Neuronal stem cell (in vitro differentiated cells): Measurements from ENCODE around the gene ELOVL2.

Experiments
- DNase-seq: peaks from one replicate; pipeline ENCODE4 v3.0.0-alpha.2; 2013; ENCODE audit warnings: low spot score
- H2AFZ ChIP-seq: one replicate; pipeline ENCODE4 v1.6.1; 2013; ENCODE audit warnings: mild to moderate bottlenecking, low read length, inconsistent platforms
- H2AK5ac ChIP-seq: 2 replicates; pipeline ENCODE4 v1.6.1; 2013; ENCODE audit warnings: low read depth, mild to moderate bottlenecking, inconsistent platforms, low read length, moderate library complexity, mixed read lengths
- H2BK120ac ChIP-seq: 2 replicates; pipeline ENCODE4 v1.6.1; 2013; ENCODE audit warnings: low read depth, mild to moderate bottlenecking, inconsistent platforms, low read length, moderate library complexity, mixed read lengths
- H2BK12ac ChIP-seq: one replicate; pipeline ENCODE4 v1.6.1; 2013; ENCODE audit warnings: low read length, inconsistent platforms
- H2BK15ac ChIP-seq: 2 replicates; pipeline ENCODE4 v1.6.1; 2013; ENCODE audit warnings: mild to moderate bottlenecking, low read length, inconsistent platforms, mixed read lengths
- H2BK5ac ChIP-seq: one replicate; pipeline ENCODE4 v1.6.1; 2013; ENCODE audit warnings: inconsistent platforms, mild to moderate bottlenecking, low read length, moderate library complexity
- H3K14ac ChIP-seq: one replicate; pipeline ENCODE4 v1.6.1; 2013; ENCODE audit warnings: low read length, inconsistent platforms
- H3K18ac ChIP-seq: 2 replicates; pipeline ENCODE4 v1.6.1; 2013; ENCODE audit warnings: low read length, inconsistent platforms
- H3K23ac ChIP-seq: 2 replicates; pipeline ENCODE4 v1.6.1; 2013; ENCODE audit warnings: low read depth, mild to moderate bottlenecking, mixed read lengths, low read length, inconsistent platforms; ENCODE audit not compliant: poor library complexity
- H3K27ac ChIP-seq: replicated peaks from 3 replicates; pipeline ENCODE4 v1.5.1; 2013; ENCODE audit warnings: low read length, inconsistent platforms
- H3K27me3 ChIP-seq, 3 experiments: 2 replicates each; pipeline ENCODE4 v1.6.1; 2013; ENCODE audit warnings: low read length in 3 of 3, mild to moderate bottlenecking in 2 of 3, inconsistent platforms in 1 of 3, low read depth in 1 of 3, mixed read lengths in 1 of 3, moderate library complexity in 1 of 3; ENCODE audit not compliant: control insufficient read depth in 3 of 3, insufficient read depth in 3 of 3
- H3K36me3 ChIP-seq, 2 donors: replicated peaks in 1 of 2; 2 replicates each; pipeline ENCODE4 v1.6.1; 2013; ENCODE audit warnings: low read length in 2 of 2; ENCODE audit not compliant: control insufficient read depth in 2 of 2, insufficient read depth in 2 of 2
- H3K4ac ChIP-seq: 2 replicates; pipeline ENCODE4 v1.6.1; 2013; ENCODE audit warnings: inconsistent platforms, mild to moderate bottlenecking, low read length, moderate library complexity
- H3K4me1 ChIP-seq, 2 donors: 1 replicate in 1 of 2; 2 replicates in 1 of 2; pipeline ENCODE4 v1.6.1; 2013; ENCODE audit warnings: low read length in 2 of 2, low read depth in 1 of 2; ENCODE audit not compliant: control insufficient read depth in 2 of 2, insufficient read depth in 1 of 2
- H3K4me2 ChIP-seq: one replicate; pipeline ENCODE4 v1.6.1; 2013; ENCODE audit warnings: mild to moderate bottlenecking, low read length, inconsistent platforms; ENCODE audit not compliant: insufficient read depth, poor library complexity, severe bottlenecking
- H3K4me3 ChIP-seq, 2 donors: 2 replicates each; pipeline ENCODE4 v1.5.1; 2013; ENCODE audit warnings: low read length in 2 of 2, mild to moderate bottlenecking in 2 of 2, inconsistent platforms in 1 of 2, moderate library complexity in 1 of 2
- H3K79me1 ChIP-seq: one replicate; pipeline ENCODE4 v1.6.1; 2013; ENCODE audit warnings: low read depth, mild to moderate bottlenecking, inconsistent platforms, low read length, moderate library complexity
- H3K9ac ChIP-seq: one replicate; pipeline ENCODE4 v1.6.1; 2013; ENCODE audit warnings: mild to moderate bottlenecking, low read depth, low read length, inconsistent platforms; ENCODE audit not compliant: poor library complexity
- H3K9me3 ChIP-seq, 2 donors: replicated peaks in 1 of 2; 2 replicates each; pipeline versions ENCODE3 to v1.6.1; 2013; ENCODE audit warnings: low read length in 2 of 2, mild to moderate bottlenecking in 2 of 2, inconsistent platforms in 1 of 2, low read depth in 1 of 2, mixed read lengths in 1 of 2, moderate library complexity in 1 of 2; ENCODE audit not compliant: control insufficient read depth in 2 of 2, insufficient read depth in 1 of 2
- H4K8ac ChIP-seq: one replicate; pipeline ENCODE4 v1.6.1; 2013; ENCODE audit warnings: low read depth, mild to moderate bottlenecking, inconsistent platforms, low read length, moderate library complexity
- H4K91ac ChIP-seq: one replicate; pipeline ENCODE4 v1.6.1; 2013; ENCODE audit warnings: low read length, low read depth, mild to moderate bottlenecking, inconsistent platforms; ENCODE audit not compliant: poor library complexity
- WGBS, 2 donors: extraction: QIAGEN DNeasy Blood & Tissue Kit; methylation state at CpG; one replicate each; pipeline ENCODE4 v1.1.7; 2013; ENCODE audit warnings: missing lambda C conversion rate in 2 of 2, mixed read lengths in 1 of 2; ENCODE audit not compliant: insufficient read length in 2 of 2, insufficient replicate concordance in 1 of 2; ENCODE audit errors: extremely low coverage in 2 of 2; 5-methylcytosine and 5-hydroxymethylcytosine counted together

Gene ELOVL2

GRCh38 chr6:11058406-11058805, 14.3 kb upstream of the ELOVL2 start:
- DNase-seq = no peak
- H3K14ac ChIP-seq = no peak overlapping the region
- no peak overlapping the region for H3K9ac ChIP-seq
- no peak overlapping the region for H3K23ac ChIP-seq
- no peak overlapping the region for H3K4ac ChIP-seq
- WGBS, 2 donors = no CpG with 5 or more reads among the region's 5 CpGs
- H4K91ac ChIP-seq = no peak overlapping the region
- H3K27ac ChIP-seq = no peak overlapping the region
- H2BK5ac ChIP-seq = no peak overlapping the region
- H4K8ac ChIP-seq = no peak overlapping the region
- H3K4me1 ChIP-seq = peaks cover 0 to 1% of the 10 kb centered on the region in 2 donors
- H2BK120ac ChIP-seq = no peak overlapping the region
- no peaks in the 10 kb centered on the region for H3K27me3 ChIP-seq
- no peak overlapping the region for H3K18ac ChIP-seq
- H3K9me3 ChIP-seq = no peaks in the 10 kb centered on the region
- H2BK12ac ChIP-seq = no peak overlapping the region
- no peaks in the 10 kb centered on the region for H3K36me3 ChIP-seq
- no peak overlapping the region for H2AK5ac ChIP-seq
- no peak overlapping the region for H2AFZ ChIP-seq
- no peaks in the 10 kb centered on the region for H3K79me1 ChIP-seq
- H3K4me2 ChIP-seq = no peak overlapping the region
- H3K4me3 ChIP-seq = no peak overlapping the region
- H2BK15ac ChIP-seq = no peak overlapping the region

DNA sequence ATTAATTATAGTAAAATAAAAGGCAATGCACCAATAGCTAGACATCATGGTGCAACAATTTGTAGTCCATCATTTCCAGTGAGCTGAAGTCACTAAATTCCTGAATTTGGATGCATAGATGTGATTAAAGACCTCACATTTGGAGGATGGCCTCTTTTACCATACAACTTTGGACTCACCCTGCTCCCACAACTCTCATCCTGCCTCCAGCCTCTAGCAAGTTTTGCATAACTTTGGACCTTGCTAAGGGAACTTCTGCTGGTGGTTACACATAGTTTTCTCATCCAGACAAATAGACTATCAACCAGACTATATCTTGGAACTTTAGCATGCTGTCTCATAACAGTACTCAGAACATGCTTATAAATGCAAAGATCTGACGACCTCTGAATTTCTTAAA, 12.8 kb upstream of the ELOVL2 start:
- no CpG with 5 or more reads among the region's 1 CpG for WGBS, 2 donors
- DNase-seq = no peak
- no peak overlapping the region for H2BK120ac ChIP-seq
- no peaks in the 10 kb centered on the region for H3K4me1 ChIP-seq
- no peak overlapping the region for H2BK15ac ChIP-seq
- H3K9ac ChIP-seq = no peak overlapping the region
- no peak overlapping the region for H3K14ac ChIP-seq
- H3K4ac ChIP-seq = no peak overlapping the region
- H2AFZ ChIP-seq = no peak overlapping the region
- H3K79me1 ChIP-seq = no peaks in the 10 kb centered on the region
- no peak overlapping the region for H2AK5ac ChIP-seq
- no peak overlapping the region for H2BK5ac ChIP-seq
- H3K18ac ChIP-seq = no peak overlapping the region
- H3K27ac ChIP-seq = no peak overlapping the region
- H2BK12ac ChIP-seq = no peak overlapping the region
- H3K27me3 ChIP-seq = no peaks in the 10 kb centered on the region
- H3K23ac ChIP-seq = no peak overlapping the region
- no peak overlapping the region for H3K4me3 ChIP-seq
- no peak overlapping the region for H4K91ac ChIP-seq
- H4K8ac ChIP-seq = no peak overlapping the region
- no peaks in the 10 kb centered on the region for H3K36me3 ChIP-seq
- H3K4me2 ChIP-seq = no peak overlapping the region
- H3K9me3 ChIP-seq = no peaks in the 10 kb centered on the region

DNA sequence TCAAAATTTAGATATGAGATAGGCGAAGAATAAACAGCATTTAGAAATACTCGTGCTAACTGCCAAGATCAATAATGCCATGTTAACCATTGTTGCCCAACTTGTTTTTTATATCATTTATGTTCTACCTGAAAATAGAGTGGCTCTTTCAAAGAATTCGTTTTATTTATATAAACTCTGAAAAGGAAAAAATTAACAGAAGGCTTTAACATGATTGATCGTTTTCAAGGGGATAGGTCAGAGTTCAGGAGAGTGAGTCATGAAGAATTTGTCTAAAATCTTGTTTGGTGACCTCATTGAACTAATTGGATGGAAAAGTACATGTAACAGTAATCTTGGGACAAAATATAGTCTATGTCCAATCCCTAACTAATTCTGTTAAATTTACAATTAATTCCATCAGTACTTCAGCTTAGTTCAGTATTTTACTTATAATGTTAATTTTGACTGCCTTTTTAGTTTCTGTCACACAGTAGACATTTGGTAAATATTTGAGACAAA, 11.1 kb upstream of the ELOVL2 start:
- Histone ChIP-seq H2BK12ac (no peak overlapping the region), H3K23ac (no peak overlapping the region), H3K36me3 (no peaks in the 10 kb centered on the region), H3K4me2 (no peak overlapping the region), H3K4ac (no peak overlapping the region), H3K14ac (no peak overlapping the region), H3K27me3 (no peaks in the 10 kb centered on the region), H4K91ac (no peak overlapping the region), H3K79me1 (no peaks in the 10 kb centered on the region), H3K27ac (no peak overlapping the region), H3K9me3 (no peaks in the 10 kb centered on the region), H3K4me3 (no peak overlapping the region), H2AFZ (no peak overlapping the region), H3K9ac (no peak overlapping the region), H2BK120ac (no peak overlapping the region), H4K8ac (no peak overlapping the region), H3K18ac (no peak overlapping the region), H2BK5ac (no peak overlapping the region), H3K4me1 (no peaks in the 10 kb centered on the region), H2AK5ac (no peak overlapping the region), H2BK15ac (no peak overlapping the region)
- no CpG with 5 or more reads among the region's 4 CpGs for WGBS, 2 donors
- no peak for DNase-seq

DNA sequence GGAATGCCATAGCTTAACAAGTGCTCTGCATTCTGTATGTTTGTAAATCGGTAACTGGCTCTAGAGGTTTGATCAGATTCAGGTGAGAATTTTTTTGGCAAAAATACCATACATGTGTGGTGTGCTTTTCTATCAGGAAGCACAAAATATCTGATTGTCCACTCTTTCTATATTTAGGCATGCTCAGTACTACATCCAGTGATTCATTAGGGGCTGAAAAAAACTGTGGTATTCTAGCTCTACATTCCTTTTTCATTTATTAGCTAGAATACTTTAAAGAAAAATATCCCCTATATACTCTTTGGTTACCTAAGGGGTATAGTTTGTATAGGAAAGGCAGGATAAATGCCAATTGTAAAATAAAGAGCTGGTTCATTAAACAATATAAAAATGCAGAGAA, 10.6 kb upstream of the ELOVL2 start:
- Histone ChIP-seq H3K23ac (no peak overlapping the region), H2BK12ac (no peak overlapping the region), H3K4me1 (no peaks in the 10 kb centered on the region), H2BK120ac (no peak overlapping the region), H2BK15ac (no peak overlapping the region), H2AK5ac (no peak overlapping the region), H4K8ac (no peak overlapping the region), H3K4ac (no peak overlapping the region), H3K27me3 (no peaks in the 10 kb centered on the region), H3K79me1 (no peaks in the 10 kb centered on the region), H4K91ac (no peak overlapping the region), H3K18ac (no peak overlapping the region), H3K4me2 (no peak overlapping the region), H3K14ac (no peak overlapping the region), H2BK5ac (no peak overlapping the region), H3K9me3 (no peaks in the 10 kb centered on the region), H3K4me3 (no peak overlapping the region), H3K27ac (no peak overlapping the region), H3K9ac (no peak overlapping the region), H3K36me3 (no peaks in the 10 kb centered on the region), H2AFZ (no peak overlapping the region)
- no peak for DNase-seq
- WGBS, 2 donors = no CpG with 5 or more reads among the region's 1 CpG
